HEK293T (cell line): ENCODE data around the gene KCNQ1.

Source experiments
- CTCF ChIA-PET: fragments of 350-600 bp; formaldehyde crosslinking; extraction: SDS; loops from one replicate; lab custom pipeline; 2021; ENCODE audit warnings: antibody characterized with exemption, inconsistent platforms; lab: Yijun Ruan, JAX
- POLR2A ChIA-PET: fragments of 350-600 bp; formaldehyde crosslinking; extraction: SDS; loops from one replicate; lab custom pipeline; 2020; ENCODE audit warnings: antibody characterized with exemption, inconsistent platforms; lab: Yijun Ruan, JAX
- DNase-seq: peaks from one replicate; pipeline ENCODE4 v3.0.0; 2012; ENCODE audit warnings: mixed read lengths; ENCODE audit errors: extremely low spot score
- ARNT ChIP-seq: fragments of 450-650 bp; IDR thresholded peaks from 2 replicates; pipeline ENCODE4 v1.6.1; 2017; ENCODE audit warnings: mild to moderate bottlenecking
- BHLHE40 ChIP-seq: fragments of 450-650 bp; IDR thresholded peaks from 2 replicates; pipeline ENCODE4 v1.6.1; 2016; ENCODE audit warnings: mild to moderate bottlenecking, moderate library complexity, borderline replicate concordance
- CTBP1 ChIP-seq: fragments of 450-650 bp; IDR thresholded peaks from 2 replicates; pipeline ENCODE4 v1.6.1; 2016; ENCODE audit warnings: borderline replicate concordance
- ELF4 ChIP-seq: fragments of 450-650 bp; IDR thresholded peaks from 2 replicates; pipeline ENCODE4 v1.6.1; 2017; ENCODE audit warnings: antibody characterized with exemption
- FOXA1 ChIP-seq: fragments of 450-650 bp; IDR thresholded peaks from 2 replicates; pipeline ENCODE4 v1.6.1; 2016; ENCODE audit warnings: mild to moderate bottlenecking
- FOXK2 ChIP-seq: fragments of 450-650 bp; IDR thresholded peaks from 2 replicates; pipeline ENCODE4 v1.6.1; 2016; ENCODE audit warnings: mild to moderate bottlenecking
- FOXM1 ChIP-seq: fragments of 450-650 bp; IDR thresholded peaks from 2 replicates; pipeline ENCODE4 v1.6.1; 2017; ENCODE audit warnings: mild to moderate bottlenecking, borderline replicate concordance
- HDGF ChIP-seq: fragments of 450-650 bp; IDR thresholded peaks from 2 replicates; pipeline ENCODE4 v1.6.1; 2017; ENCODE audit warnings: antibody characterized with exemption, borderline replicate concordance
- L3MBTL2 ChIP-seq: fragments of 450-650 bp; conservative IDR thresholded peaks from 2 replicates; pipeline ENCODE4 v1.6.1; 2016; ENCODE audit warnings: mild to moderate bottlenecking
- LEF1 ChIP-seq: fragments of 450-650 bp; IDR thresholded peaks from 2 replicates; pipeline ENCODE4 v1.6.1; 2017; ENCODE audit warnings: mild to moderate bottlenecking, borderline replicate concordance
- NFRKB ChIP-seq: fragments of 450-650 bp; IDR thresholded peaks from 2 replicates; pipeline ENCODE4 v1.6.1; 2016; ENCODE audit warnings: mild to moderate bottlenecking, moderate library complexity
- SP1 ChIP-seq: fragments of 450-650 bp; IDR thresholded peaks from 2 replicates; pipeline ENCODE4 v1.6.1; 2017
- SUZ12 ChIP-seq: fragments of 450-650 bp; IDR thresholded peaks from 2 replicates; pipeline ENCODE4 v1.6.1; 2016; ENCODE audit warnings: mild to moderate bottlenecking
- TARDBP ChIP-seq: fragments of 450-650 bp; IDR thresholded peaks from 2 replicates; pipeline ENCODE4 v1.6.1; 2016
- ZNF384 ChIP-seq: fragments of 450-650 bp; IDR thresholded peaks from 2 replicates; pipeline ENCODE4 v1.6.1; 2016
- TF ChIP-seq, protein P1 (sequence below): fragments of 450-650 bp; IDR thresholded peaks from 2 replicates; pipeline ENCODE4 v1.6.1; 2016

KCNQ1 gene

DNA sequence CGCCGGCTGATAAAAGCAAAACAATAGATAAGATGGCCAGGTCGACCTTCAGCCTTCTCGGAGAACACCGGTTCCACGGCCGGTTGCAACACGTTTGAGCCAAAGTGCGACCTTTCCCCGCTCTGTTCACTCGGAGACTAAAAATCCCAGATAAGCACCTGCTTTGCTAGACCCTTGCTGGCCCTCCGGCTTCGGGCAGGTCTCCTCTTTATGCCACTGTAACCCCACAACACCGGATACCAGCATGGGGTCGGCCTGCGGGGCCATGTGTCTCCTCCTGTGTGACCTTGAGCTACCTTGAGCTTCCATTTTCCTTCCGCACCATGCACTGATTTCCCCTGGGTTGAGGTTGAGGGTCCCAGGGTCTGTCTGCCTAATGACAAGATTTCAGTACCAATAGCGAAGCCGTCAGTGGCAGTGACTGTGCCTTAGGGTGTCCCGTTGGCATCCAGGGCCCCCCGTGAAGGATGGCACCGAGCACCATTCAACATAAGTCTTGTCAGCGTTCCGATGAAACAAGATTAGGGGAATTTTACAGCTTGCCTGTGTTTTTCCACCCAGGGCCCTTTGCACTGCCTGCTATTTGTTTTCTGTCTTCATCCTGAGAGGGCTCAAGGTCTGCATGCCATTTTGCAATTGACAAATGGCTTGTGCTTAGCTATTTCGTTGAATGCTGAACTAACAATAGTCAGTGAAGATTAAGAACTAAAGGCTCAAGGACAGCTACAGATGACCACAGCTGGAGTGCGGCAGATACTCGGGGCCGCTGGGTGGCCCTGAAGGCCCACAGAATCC is 118.6 kb downstream of the KCNQ1 start:
- TF ChIP-seq NFRKB (no peak), FOXA1 (no peak), L3MBTL2 (no peak), SP1 (no peak), LEF1 (no peak), CTBP1 (no peak), FOXM1 (no peak), HDGF (no peak), FOXK2 (no peak), BHLHE40 (no peak), ARNT (no peak)
- POLR2A ChIA-PET, result no interaction called here
- CTCF ChIA-PET, result no interaction called here
- DNase-seq, result no peak

DNA sequence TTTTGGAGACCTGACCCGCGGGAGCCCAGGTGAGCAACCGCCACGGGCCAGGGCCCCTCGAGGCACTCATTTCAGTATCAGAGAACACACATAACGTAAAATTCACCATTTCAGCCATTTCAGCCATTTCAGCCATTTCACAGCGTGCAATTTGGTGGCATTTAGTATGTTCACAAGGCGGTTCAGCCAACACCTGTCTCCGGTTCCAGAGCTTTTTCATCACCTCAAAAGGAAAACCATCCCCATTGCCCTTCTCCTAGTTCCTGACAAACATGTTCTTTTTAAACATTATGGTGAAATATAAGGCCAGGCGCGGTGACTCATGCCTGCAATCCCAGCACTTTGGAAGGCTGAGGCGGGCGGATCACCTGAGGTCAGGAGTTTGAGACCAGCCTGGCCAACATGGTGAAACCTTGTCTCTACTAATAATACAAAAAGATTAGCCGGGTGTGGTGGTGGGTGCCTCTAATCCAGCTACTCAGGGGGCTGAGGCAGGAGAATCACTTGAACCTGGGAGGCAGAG is 119.3 kb downstream of the KCNQ1 start:
- CTCF ChIA-PET, result no interaction called here

DNA sequence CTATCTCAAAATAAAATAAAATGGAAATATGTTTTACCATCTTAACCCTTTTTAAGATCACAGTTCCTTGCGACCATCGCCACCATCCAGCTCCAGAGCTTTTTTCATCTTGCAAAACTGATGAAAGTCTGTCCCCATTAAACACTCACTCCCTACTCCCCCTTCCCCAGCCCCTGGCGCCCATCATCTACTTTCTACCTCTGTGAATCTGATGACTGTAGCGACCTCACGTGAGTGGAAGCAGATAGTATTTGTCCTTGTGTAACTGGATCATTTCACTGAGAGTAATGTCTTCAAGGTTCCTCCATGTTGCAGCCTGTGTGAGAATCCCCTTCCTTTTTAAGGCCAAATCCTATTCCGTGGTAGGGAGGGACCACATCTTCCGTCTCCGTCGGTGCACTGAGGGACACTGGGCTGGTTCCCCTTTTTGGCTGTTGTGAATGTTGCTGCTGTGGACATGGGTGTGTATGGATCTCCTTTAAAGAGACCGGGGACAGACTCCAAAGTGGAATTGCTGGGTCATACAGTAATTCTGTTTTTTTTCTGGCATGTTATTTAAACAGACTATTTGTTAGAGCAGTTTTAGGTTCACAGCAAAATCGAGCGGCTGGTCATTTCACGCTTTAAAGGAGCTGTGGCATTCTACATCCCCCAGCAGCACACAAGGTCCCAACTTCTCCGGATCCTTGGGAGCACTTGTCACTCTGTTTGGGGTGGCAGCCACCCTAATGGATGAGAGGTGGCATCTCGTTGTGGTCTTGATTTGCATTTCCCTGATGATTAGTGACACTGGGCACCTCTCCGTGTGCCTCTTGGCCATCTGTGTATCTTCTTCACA is 120.0 kb downstream of the KCNQ1 start:
- ChIA-PET CTCF (no interaction called here), POLR2A (no interaction called here)
- DNase-seq, result no peak
- no peak for TF ChIP-seq SP1

More for the DNA sequence above, 119.3 kb downstream of the KCNQ1 start:
- POLR2A ChIA-PET, result no interaction called here
- TF ChIP-seq FOXA1 (no peak), CTBP1 (no peak), SP1 (no peak), HDGF (no peak), L3MBTL2 (no peak), NFRKB (no peak), ZNF384 (no peak), FOXM1 (no peak)
- DNase-seq, result no peak

DNA sequence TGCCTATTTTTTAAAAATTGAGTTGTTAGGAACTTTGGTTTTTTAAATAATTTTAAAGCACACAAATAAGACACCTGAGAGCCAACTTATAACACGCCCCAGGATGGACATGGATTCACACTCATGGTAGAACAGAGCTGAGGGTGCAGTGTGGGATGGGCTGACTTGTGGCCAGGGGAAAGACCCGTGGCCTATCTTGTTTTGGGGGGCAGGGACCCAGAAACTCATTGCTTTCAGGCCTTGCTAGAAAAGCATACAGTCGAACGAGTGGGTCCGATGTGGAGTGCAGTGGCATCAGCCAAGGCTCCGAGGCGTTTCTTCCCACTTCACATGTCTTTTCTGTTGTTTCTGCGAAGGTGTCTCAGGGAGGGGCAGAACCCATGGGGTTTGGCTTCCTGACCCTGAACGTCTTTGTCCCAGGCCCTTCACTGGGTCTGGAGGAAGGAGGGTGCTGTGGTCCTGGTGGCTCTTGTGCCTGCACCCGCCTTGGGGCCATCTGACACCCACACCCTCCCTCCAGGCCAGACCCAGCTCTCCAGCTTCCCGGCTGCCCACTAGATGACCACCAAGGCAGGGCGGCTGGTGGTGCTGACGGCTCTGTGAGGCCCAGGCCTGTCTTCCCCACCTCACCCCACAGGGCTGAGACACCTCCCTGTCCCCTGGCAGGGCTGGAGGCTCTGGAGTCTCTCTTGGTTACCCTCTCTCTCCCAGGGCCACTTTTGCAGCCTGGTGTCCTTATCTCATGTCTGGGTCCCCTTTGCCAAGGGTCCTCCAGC is 120.8 kb downstream of the KCNQ1 start:
- CTCF ChIA-PET, result no interaction called here
- TF ChIP-seq SP1 (no peak), L3MBTL2 (no peak), ARNT (no peak), LEF1 (no peak), FOXA1 (no peak), ELF4 (no peak), FOXK2 (no peak), NFRKB (no peak), BHLHE40 (no peak)
- TF ChIP-seq, protein P1, sequence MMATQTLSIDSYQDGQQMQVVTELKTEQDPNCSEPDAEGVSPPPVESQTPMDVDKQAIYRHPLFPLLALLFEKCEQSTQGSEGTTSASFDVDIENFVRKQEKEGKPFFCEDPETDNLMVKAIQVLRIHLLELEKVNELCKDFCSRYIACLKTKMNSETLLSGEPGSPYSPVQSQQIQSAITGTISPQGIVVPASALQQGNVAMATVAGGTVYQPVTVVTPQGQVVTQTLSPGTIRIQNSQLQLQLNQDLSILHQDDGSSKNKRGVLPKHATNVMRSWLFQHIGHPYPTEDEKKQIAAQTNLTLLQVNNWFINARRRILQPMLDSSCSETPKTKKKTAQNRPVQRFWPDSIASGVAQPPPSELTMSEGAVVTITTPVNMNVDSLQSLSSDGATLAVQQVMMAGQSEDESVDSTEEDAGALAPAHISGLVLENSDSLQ, result no peak
- DNase-seq, result no peak
- POLR2A ChIA-PET, result no interaction called here

DNA sequence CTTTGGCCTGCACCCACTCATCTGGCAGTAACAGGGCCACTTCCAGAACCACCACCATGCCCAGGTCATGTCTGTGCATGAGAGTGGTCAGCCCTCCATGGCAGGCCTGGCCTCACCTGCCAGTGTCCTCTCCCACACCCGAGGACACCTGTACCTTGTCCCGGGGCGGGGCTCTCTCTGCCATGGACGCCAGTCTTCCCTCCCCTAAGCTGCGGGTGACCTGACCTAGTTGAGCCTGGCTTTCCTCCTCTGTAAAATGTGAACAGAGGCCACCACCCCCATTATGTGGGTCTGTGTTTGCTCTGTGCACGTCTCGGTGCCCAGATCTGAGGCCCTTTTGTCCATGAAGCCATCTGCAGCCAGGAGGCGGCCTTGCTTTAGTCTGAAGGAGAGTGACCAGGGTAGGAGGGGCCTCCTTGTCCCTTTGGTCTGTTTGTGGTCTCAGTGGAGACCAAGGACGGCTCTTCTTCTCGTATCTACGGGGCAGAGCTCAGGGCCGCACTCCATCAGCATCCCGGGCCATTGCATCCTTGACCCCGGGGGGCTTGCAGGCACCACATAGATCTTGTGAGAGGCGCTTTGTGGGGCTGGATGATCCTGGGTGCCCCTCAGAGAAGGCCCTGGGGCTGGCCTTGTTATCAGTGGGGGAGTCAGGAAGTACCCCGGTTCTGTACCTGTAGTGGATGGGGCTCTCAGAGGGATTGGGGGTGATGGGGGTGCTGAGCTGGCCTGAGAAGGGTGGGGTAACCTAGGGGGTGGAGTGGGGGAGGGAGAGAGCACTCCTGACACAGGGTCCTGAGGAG is 121.6 kb downstream of the KCNQ1 start:
- POLR2A ChIA-PET, result no interaction called here

More for the DNA sequence above, 121.6 kb downstream of the KCNQ1 start:
- CTCF ChIA-PET, result no interaction called here
- TF ChIP-seq FOXM1 (no peak), FOXK2 (no peak), ARNT (no peak), ZNF384 (no peak), CTBP1 (no peak), SUZ12 (no peak), NFRKB (no peak), FOXA1 (no peak), L3MBTL2 (no peak), LEF1 (no peak), BHLHE40 (no peak), ELF4 (no peak), HDGF (no peak), SP1 (no peak), TARDBP (no peak)
- TF ChIP-seq, protein P1, result no peak
- DNase-seq, result no peak
